ENCODE measurements around the gene DLGAP1.

Gene DLGAP1

DNA sequence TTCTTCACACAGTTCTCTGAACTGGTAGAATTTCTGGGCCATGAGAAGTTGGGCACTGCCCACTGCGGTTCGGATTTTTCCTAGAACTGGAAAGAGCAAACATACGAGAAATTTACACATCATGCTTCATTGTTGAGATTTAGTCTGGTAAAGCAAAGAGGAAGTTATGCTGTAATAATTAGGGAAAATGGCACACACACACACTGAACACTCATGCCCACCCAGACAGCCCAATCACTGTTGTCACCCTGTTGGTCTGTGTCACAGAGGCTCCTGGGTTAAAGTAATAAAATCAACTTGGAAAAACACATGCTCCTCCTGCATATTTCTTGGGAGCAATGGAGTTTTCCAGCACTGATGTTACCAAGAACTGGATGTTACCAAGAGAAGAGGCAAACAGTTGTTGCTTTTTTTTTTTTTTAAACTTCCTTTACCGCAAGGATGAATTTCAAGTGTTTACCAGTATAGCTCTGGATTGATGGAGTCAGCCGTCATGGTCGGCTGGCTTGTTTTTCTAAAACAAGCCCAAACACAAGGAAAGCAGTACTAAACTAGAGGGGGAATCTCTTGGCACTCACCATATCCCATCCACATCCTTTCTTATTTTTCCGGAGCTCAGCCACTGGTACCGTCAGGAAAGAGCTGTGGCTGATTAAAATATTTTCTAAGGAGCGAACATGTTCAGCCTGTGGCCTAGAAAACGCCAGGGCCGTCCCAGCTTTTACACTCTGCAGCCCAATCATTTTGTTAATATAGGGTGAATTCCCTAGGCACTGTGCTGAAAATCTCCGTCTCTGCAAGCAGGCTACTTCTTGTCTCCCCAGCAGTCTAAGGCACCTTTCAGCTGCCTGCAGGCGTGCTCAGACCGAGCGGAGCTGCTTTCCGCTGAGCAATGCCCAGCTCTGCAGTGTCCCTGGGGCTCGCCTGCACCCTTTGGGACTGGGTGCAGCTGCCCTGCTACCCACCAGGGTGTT lies 946.2 kb downstream of the DLGAP1 start:
- peaks cover 4% of the 10 kb centered on the region; the same call in 1 of the 2 replicates for H3K4me1 ChIP-seq (ENCODE audit: insufficient read depth, low read length)
- H3K9me3 ChIP-seq (ENCODE audit: insufficient read depth, low read depth, low read length) = no peaks in the 10 kb centered on the region
- H3K9ac ChIP-seq (ENCODE audit: low read depth, low read length) = peak overlapping the region; percentile 49
- no peaks in the 10 kb centered on the region for H3K27me3 ChIP-seq (ENCODE audit: insufficient read depth, low read length)
- H3K27ac ChIP-seq (ENCODE audit: low read length) = no peak overlapping the region
- no peaks in the 10 kb centered on the region for H3K36me3 ChIP-seq (ENCODE audit: insufficient read depth, low read depth, low read length)
- H3K4me3 ChIP-seq (ENCODE audit: low read length) = no peak overlapping the region

DNA sequence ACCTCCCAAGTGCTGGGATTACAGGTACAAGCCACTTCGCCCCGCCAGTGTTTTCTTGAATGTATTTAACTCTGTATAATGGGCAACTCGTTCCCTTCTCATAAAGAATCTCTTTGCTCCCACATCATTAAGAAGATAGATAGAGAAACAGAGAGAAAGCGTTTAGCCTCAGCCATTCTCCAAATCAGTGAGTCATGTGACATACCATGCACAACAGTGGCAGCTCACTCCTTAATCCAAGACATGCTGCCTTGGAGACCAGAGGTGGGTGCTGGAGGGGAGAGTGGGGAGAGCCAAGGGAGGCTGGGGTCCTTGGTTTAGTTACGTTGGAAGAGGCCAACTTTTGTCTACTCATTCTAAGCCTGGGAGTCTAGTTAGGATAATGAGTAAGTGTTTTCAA lies 950.5 kb downstream of the DLGAP1 start:
- no peak overlapping the region for H3K4me3 ChIP-seq (ENCODE audit: low read length)
- H3K4me1 ChIP-seq (ENCODE audit: insufficient read depth, low read length) = peaks cover 9% of the 10 kb centered on the region; the same call in 1 of the 2 replicates
- H3K27ac ChIP-seq (ENCODE audit: low read length) = no peak overlapping the region

DNA sequence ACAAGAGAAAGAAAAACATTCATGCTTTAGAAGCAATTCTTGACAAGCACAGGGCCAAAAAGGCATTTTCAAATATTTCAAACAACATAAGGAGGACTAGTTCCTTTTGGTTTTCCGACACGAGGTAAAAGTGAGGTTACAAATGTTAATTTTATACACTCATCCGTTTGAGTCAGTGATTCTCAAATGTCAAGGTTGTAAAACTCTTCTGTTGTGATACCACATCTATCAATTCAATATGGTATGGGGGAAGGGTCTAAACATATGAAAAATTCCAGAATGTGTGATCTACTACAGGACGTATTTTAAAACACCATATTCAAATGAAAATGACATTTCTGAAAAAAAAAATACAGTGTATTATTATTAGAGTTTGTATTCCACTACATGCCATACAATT lies 952.5 kb downstream of the DLGAP1 start:
- H3K27ac ChIP-seq (ENCODE audit: low read length) = no peak overlapping the region
- H3K9me3 ChIP-seq (ENCODE audit: insufficient read depth, low read depth, low read length) = no peaks in the 10 kb centered on the region
- no peak overlapping the region for H3K4me3 ChIP-seq (ENCODE audit: low read length)
- H3K9ac ChIP-seq (ENCODE audit: low read depth, low read length) = no peak overlapping the region
- H3K4me1 ChIP-seq (ENCODE audit: insufficient read depth, low read length) = peaks cover 11% of the 10 kb centered on the region; the same call in 1 of the 2 replicates
- H3K27me3 ChIP-seq (ENCODE audit: insufficient read depth, low read length) = peaks cover 25% of the 10 kb centered on the region
- no peaks in the 10 kb centered on the region for H3K36me3 ChIP-seq (ENCODE audit: insufficient read depth, low read depth, low read length)

More for the DNA sequence above, 950.5 kb downstream of the DLGAP1 start:
- no peaks in the 10 kb centered on the region for H3K36me3 ChIP-seq (ENCODE audit: insufficient read depth, low read depth, low read length)
- peaks cover 9% of the 10 kb centered on the region; the same call in 1 of the 2 replicates for H3K27me3 ChIP-seq (ENCODE audit: insufficient read depth, low read length)
- H3K9me3 ChIP-seq (ENCODE audit: insufficient read depth, low read depth, low read length) = no peaks in the 10 kb centered on the region
- H3K9ac ChIP-seq (ENCODE audit: low read depth, low read length) = no peak overlapping the region

DNA sequence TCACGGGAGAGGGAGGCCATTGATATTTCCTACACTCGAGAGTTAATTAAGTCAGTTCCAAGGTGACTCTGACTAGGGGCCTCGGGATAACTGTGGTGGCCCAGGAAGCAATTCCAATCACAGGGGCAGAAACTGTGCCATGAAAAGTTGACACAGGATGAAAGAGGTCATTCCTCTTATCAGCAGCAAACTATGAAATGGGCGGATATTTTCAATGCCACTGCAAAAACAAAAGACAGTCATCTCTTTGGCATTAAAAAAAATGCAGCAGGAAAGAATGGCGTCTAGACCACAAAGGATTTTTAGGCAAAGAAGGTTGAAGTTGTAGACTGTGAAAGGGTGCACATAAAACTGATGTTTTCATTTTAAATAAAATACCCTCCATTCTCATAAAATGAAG lies 955.1 kb downstream of the DLGAP1 start:
- H3K9me3 ChIP-seq (ENCODE audit: insufficient read depth, low read depth, low read length) = no peaks in the 10 kb centered on the region
- H3K27me3 ChIP-seq (ENCODE audit: insufficient read depth, low read length) = peaks cover 26% of the 10 kb centered on the region
- no peak overlapping the region for H3K4me3 ChIP-seq (ENCODE audit: low read length)
- peaks cover 11% of the 10 kb centered on the region; the same call in 1 of the 2 replicates for H3K4me1 ChIP-seq (ENCODE audit: insufficient read depth, low read length)
- no peaks in the 10 kb centered on the region for H3K36me3 ChIP-seq (ENCODE audit: insufficient read depth, low read depth, low read length)
- peak overlapping the region; percentile 71; the same call in 1 of the 2 replicates for H3K9ac ChIP-seq (ENCODE audit: low read depth, low read length)
- no peak overlapping the region for H3K27ac ChIP-seq (ENCODE audit: low read length)

DNA sequence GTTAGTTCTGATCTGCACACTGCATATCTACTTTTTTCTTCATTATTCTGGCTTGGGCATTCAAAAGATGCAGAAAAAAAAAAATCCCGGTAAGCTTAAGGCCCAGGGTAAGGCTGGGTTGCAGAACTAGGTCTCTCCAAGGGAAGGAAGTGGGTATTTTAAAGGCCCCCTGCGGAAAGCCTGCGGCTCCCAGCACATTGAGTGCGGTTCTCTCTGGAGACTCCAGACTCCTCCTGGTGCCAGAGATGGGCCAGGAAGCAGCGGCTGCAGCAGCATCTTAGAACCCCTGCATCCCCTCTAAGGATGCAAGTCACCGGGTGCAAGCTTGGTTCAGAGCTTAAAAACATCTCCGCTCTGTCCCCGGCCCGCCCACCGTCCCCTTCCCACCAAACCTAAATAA lies 955.6 kb downstream of the DLGAP1 start:
- no peak overlapping the region for H3K27ac ChIP-seq (ENCODE audit: low read length)

DNA sequence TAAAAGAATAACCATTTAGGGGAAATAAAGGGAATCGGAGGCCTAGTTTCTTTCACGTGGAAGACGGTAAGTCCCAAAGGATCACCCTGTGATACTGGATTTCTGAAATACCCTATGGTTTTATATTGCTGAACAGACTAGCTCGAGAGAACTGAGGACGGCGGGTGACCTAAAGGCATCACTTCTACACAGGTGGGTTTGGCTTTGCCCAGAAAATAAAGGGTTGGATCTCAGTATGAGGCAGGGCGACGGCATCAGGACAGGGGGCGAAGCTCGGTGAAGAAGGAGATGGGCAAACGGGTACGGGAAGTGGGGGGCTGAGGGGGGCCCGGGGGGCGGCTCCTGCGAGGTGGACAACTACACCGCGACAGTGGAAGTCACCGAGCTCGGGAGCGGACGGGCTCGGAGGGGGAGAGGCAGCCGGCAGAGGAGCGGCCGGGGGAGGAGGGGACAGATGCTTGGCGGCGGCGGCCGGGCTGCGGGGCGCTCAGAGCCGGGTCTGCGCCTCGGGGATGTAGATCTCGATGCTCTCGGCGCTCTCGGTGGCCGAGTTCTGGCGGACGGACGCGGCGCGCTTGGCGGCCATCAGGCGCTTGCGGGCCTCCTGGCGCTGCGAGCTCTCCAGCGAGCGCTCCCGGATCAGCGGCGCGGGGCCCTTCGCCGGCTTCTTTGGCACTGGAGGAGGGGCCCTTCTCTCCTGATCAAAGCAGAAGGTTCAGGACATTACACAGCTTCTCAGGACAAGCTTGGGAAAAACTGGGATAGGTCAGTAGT lies 956.2 kb downstream of the DLGAP1 start:
- Histone ChIP-seq H3K9ac (ENCODE audit: low read depth, low read length) (peak overlapping the region; percentile 71), H3K9me3 (ENCODE audit: insufficient read depth, low read depth, low read length) (no peaks in the 10 kb centered on the region), H3K27me3 (ENCODE audit: insufficient read depth, low read length) (peaks cover 26% of the 10 kb centered on the region), H3K4me3 (ENCODE audit: low read length) (peak overlapping the region; percentile 78), H3K36me3 (ENCODE audit: insufficient read depth, low read depth, low read length) (no peaks in the 10 kb centered on the region), H3K27ac (ENCODE audit: low read length) (no peak overlapping the region), H3K4me1 (ENCODE audit: insufficient read depth, low read length) (peaks cover 11% of the 10 kb centered on the region; the same call in 1 of the 2 replicates)

More for the DNA sequence above, 955.6 kb downstream of the DLGAP1 start:
- Histone ChIP-seq H3K9me3 (ENCODE audit: insufficient read depth, low read depth, low read length) (no peaks in the 10 kb centered on the region), H3K4me1 (ENCODE audit: insufficient read depth, low read length) (peaks cover 11% of the 10 kb centered on the region; the same call in 1 of the 2 replicates), H3K27me3 (ENCODE audit: insufficient read depth, low read length) (peaks cover 26% of the 10 kb centered on the region), H3K9ac (ENCODE audit: low read depth, low read length) (peak overlapping the region; percentile 71), H3K36me3 (ENCODE audit: insufficient read depth, low read depth, low read length) (no peaks in the 10 kb centered on the region), H3K4me3 (ENCODE audit: low read length) (peak overlapping the region; percentile 78)

DNA sequence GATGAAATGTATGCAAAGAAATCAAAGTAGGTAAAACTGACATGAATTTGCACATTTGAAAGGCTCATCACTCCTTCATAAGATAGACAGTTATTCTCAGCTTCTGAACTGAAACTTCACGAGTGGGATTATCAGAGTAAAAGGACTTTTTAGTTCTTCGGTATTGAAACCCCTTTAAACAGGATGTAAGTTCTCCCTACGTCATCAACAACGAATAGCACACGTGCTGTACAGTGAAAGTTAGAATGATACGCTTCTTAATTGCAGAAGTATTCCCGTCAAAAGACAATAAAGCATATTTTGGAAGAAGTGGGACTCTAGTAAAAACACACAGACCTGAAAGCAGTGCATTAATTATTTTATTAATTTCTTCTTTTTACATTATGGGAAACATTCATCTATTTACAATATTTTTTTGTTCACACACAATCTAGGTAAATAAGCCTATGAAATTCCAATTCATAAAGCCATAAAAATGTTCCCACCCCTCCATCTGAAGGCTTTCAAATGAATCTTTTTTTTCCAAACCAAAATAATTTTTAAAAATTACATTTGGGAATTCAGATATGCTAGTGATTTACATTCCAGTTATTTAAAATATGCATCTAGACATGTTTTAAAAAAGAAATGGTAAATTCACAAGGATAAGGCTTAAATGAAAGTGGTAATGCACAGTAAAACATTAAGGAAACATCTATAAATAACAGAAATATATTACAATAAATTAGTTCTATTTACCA lies 959.2 kb downstream of the DLGAP1 start:
- H3K4me1 ChIP-seq (ENCODE audit: insufficient read depth, low read length) = peaks cover 11% of the 10 kb centered on the region; the same call in 1 of the 2 replicates
- no peaks in the 10 kb centered on the region for H3K36me3 ChIP-seq (ENCODE audit: insufficient read depth, low read depth, low read length)
- H3K27ac ChIP-seq (ENCODE audit: low read length) = no peak overlapping the region
- peaks cover 26% of the 10 kb centered on the region for H3K27me3 ChIP-seq (ENCODE audit: insufficient read depth, low read length)
- H3K4me3 ChIP-seq (ENCODE audit: low read length) = no peak overlapping the region
- no peak overlapping the region for H3K9ac ChIP-seq (ENCODE audit: low read depth, low read length)
- no peaks in the 10 kb centered on the region for H3K9me3 ChIP-seq (ENCODE audit: insufficient read depth, low read depth, low read length)

DNA sequence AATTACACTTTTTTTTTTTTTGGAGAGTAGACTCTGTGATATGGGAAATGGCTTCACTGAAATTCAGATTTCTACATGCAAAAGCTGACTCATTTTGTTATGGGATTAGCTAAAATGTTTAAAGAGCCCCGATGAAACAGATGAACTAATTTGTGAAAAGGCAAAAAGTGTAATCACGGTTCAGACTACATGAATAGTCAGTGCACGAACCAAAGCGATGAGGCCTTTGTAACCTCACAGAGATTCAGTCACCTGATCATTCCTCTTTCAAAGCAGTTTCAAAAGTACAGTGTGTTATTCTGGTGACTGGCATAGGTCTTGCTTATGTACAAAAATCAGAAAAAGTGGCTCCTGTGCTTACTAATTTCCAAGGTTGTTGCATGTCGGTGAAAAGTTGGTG lies 960.5 kb downstream of the DLGAP1 start:
- H3K9me3 ChIP-seq (ENCODE audit: insufficient read depth, low read depth, low read length) = no peaks in the 10 kb centered on the region
- H3K27ac ChIP-seq (ENCODE audit: low read length) = no peak overlapping the region
- H3K27me3 ChIP-seq (ENCODE audit: insufficient read depth, low read length) = peaks cover 17% of the 10 kb centered on the region
- no peak overlapping the region for H3K9ac ChIP-seq (ENCODE audit: low read depth, low read length)
- H3K36me3 ChIP-seq (ENCODE audit: insufficient read depth, low read depth, low read length) = no peaks in the 10 kb centered on the region
- no peak overlapping the region for H3K4me3 ChIP-seq (ENCODE audit: low read length)
- H3K4me1 ChIP-seq (ENCODE audit: insufficient read depth, low read length) = peaks cover under 1% of the 10 kb centered on the region; the same call in 1 of the 2 replicates

DNA sequence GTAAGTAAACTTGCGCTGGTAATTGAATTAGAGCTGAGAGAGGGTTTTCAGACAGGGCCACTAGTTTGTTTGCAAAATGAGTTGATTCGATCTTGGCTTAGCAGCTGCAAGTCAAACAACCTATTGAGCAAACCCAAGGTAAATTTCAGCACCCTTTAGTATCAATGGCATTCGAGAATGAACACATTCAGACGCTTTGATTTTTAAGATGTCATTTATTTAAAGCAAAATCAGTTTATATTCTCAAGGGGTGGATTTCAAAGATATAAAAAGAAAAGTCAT lies 960.9 kb downstream of the DLGAP1 start:
- H3K9ac ChIP-seq (ENCODE audit: low read depth, low read length) = no peak overlapping the region
- H3K36me3 ChIP-seq (ENCODE audit: insufficient read depth, low read depth, low read length) = no peaks in the 10 kb centered on the region
- H3K27me3 ChIP-seq (ENCODE audit: insufficient read depth, low read length) = peaks cover 14% of the 10 kb centered on the region
- no peak overlapping the region for H3K4me3 ChIP-seq (ENCODE audit: low read length)
- H3K27ac ChIP-seq (ENCODE audit: low read length) = no peak overlapping the region
- no peaks in the 10 kb centered on the region; the same call in 1 of the 2 replicates for H3K4me1 ChIP-seq (ENCODE audit: insufficient read depth, low read length)
- H3K9me3 ChIP-seq (ENCODE audit: insufficient read depth, low read depth, low read length) = no peaks in the 10 kb centered on the region

DNA sequence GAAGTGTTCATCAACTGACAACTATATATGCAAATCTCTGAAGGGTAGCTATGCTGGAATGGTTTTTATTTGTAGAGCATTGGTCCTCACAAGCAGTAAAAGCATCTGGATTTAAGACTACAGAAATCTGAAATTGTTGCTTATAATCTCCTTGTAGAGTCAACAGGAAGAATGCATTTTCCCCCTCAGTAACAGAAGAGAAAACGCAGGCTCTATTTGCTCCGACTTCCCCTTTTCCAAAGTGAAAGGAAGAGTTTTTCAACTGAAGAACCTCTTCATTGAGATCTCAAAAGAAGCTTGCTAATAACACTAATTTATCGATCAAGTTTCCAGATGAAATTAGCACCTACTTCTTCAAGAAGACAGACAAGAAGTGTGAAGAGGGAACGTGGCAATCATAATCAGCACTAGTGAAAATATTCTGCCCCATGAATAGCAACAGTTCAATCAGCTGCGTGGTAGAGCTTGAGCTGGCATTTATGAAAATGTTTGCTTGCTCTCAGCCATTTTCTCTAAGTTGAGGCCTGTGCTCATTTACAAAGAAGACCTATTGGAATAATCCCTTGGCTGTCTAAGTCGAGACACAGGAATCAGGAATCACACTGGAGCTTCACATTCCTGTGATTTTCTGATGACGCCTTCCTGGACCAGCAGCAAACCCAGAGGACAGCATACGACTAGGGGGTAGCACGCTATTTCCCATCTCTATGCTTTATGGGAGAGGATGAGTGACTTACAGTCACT lies 961.4 kb downstream of the DLGAP1 start:
- Histone ChIP-seq H3K9me3 (ENCODE audit: insufficient read depth, low read depth, low read length) (no peaks in the 10 kb centered on the region), H3K27me3 (ENCODE audit: insufficient read depth, low read length) (peaks cover 11% of the 10 kb centered on the region), H3K27ac (ENCODE audit: low read length) (no peak overlapping the region), H3K4me3 (ENCODE audit: low read length) (no peak overlapping the region), H3K4me1 (ENCODE audit: insufficient read depth, low read length) (no peaks in the 10 kb centered on the region), H3K9ac (ENCODE audit: low read depth, low read length) (no peak overlapping the region), H3K36me3 (ENCODE audit: insufficient read depth, low read depth, low read length) (no peaks in the 10 kb centered on the region)

DNA sequence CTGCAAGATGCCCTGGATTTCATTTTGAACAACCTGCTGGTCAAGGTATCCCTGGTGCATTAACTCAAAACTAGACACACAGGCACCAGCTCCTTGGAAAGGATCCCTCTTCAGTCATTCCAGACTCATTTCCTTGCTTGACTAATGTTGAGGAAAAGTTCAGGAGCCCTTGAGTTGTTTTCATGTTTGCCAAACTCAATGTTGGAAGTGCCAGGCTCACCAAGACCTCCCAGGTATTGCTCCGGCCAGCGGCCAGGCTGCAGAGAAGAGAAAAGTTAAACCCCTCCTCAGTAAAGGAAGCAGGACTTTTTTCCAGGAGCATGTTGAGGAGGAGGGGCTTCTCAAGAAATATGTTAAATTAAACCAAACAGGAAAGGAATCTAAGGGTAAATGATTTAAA lies 962.4 kb downstream of the DLGAP1 start:
- H3K27me3 ChIP-seq (ENCODE audit: insufficient read depth, low read length) = peaks cover 2% of the 10 kb centered on the region; the same call in 1 of the 2 replicates
- H3K4me3 ChIP-seq (ENCODE audit: low read length) = no peak overlapping the region
- H3K9ac ChIP-seq (ENCODE audit: low read depth, low read length) = no peak overlapping the region
- H3K9me3 ChIP-seq (ENCODE audit: insufficient read depth, low read depth, low read length) = no peaks in the 10 kb centered on the region
- no peak overlapping the region for H3K27ac ChIP-seq (ENCODE audit: low read length)
- no peaks in the 10 kb centered on the region for H3K4me1 ChIP-seq (ENCODE audit: insufficient read depth, low read length)
- no peaks in the 10 kb centered on the region for H3K36me3 ChIP-seq (ENCODE audit: insufficient read depth, low read depth, low read length)
